Endodermal cell (in vitro differentiated cells): ENCODE measurements around the gene CCDC121. TPM values are rescaled to one million over a fixed set of nuclear protein-coding genes. Genes with fewer than 3 reads are reported as not detected.
"Not testable (repeated sequence)": the region's sequence is repeated elsewhere in the genome, so short reads cannot be mapped to it uniquely, and the experiment has no call there.

ENCODE experiments used
- DNase-seq: peaks from one replicate; pipeline ENCODE4 v3.0.0-alpha.2; 2017
- H3K27ac ChIP-seq: 2 replicates; pipeline ENCODE4 v1.5.1; 2013; ENCODE audit warnings: mild to moderate bottlenecking, low read depth, low read length, moderate library complexity
- H3K27me3 ChIP-seq: 2 replicates; pipeline ENCODE4 v1.6.1; 2013; ENCODE audit warnings: mild to moderate bottlenecking, low read length, moderate library complexity; ENCODE audit not compliant: insufficient read depth, control insufficient read depth, poor library complexity, severe bottlenecking
- H3K36me3 ChIP-seq: 2 replicates; pipeline ENCODE4 v1.7.0; 2013; ENCODE audit warnings: mild to moderate bottlenecking, low read length, moderate library complexity; ENCODE audit not compliant: control insufficient read depth, insufficient read depth
- H3K4me1 ChIP-seq: one replicate; pipeline ENCODE4 v1.7.0; 2013; ENCODE audit warnings: low read length; ENCODE audit not compliant: control insufficient read depth, insufficient read depth
- H3K4me3 ChIP-seq: 2 replicates; pipeline ENCODE4 v1.5.1; 2013; ENCODE audit warnings: mild to moderate bottlenecking, low read length, moderate library complexity
- H3K9ac ChIP-seq: 2 replicates; pipeline ENCODE4 v1.6.1; 2013; ENCODE audit warnings: mild to moderate bottlenecking, low read length, moderate library complexity; ENCODE audit not compliant: poor library complexity, severe bottlenecking; ENCODE audit errors: extremely low read depth
- H3K9me3 ChIP-seq: 2 replicates; pipeline ENCODE4 v1.6.1; 2013; ENCODE audit warnings: mild to moderate bottlenecking, low read length, moderate library complexity; ENCODE audit not compliant: control insufficient read depth
- H3K27ac Mint-ChIP-seq: 2 replicates; pipeline ENCODE4 v1.8.0; 2020; ENCODE audit warnings: mixed read lengths
- H3K27me3 Mint-ChIP-seq: 2 replicates; pipeline ENCODE4 v1.8.0; 2021; ENCODE audit warnings: mild to moderate bottlenecking, mixed read lengths; ENCODE audit not compliant: insufficient read depth
- H3K36me3 Mint-ChIP-seq: 2 replicates; pipeline ENCODE4 v1.8.0; 2020; ENCODE audit warnings: low read depth, mixed read lengths
- H3K4me1 Mint-ChIP-seq: 2 replicates; pipeline ENCODE4 v1.8.0; 2020; ENCODE audit warnings: mixed read lengths
- H3K4me3 Mint-ChIP-seq: 2 replicates; pipeline ENCODE4 v1.8.0; 2020; ENCODE audit warnings: mild to moderate bottlenecking, moderate library complexity, mixed read lengths
- H3K9me3 Mint-ChIP-seq: 2 replicates; pipeline ENCODE4 v1.8.0; 2020; ENCODE audit warnings: mild to moderate bottlenecking, mixed read lengths
- WGBS, 2 experiments: methylation state at CpG; one replicate each; pipeline versions ENCODE4 v1.1.5 to v1.1.7; 2013; ENCODE audit warnings: missing lambda C conversion rate in 2 of 2, mixed read lengths in 1 of 2; ENCODE audit not compliant: insufficient coverage in 1 of 2, insufficient read length in 1 of 2; 5-methylcytosine and 5-hydroxymethylcytosine counted together
- total RNA-seq, 2 donors: library from RNA; stranded (reverse); fragmentation: NEBNext Ultra II Directional in 1 of 2; extraction: Animal tissue kit (Norgen Biotek cat#: 25700) in 1 of 2; gene quantifications; 2 replicates in 1 of 2; 3 replicates in 1 of 2; pipeline ENCODE4 v1.2.1, GENCODE V29; 2021
- TF ChIP-seq, protein P1 (sequence below): fragments of 200-600 bp; sonication (generic); conservative IDR thresholded peaks from 2 replicates; pipeline ENCODE4 v1.5.0; 2021; ENCODE audit warnings: antibody characterized with exemption, mild to moderate bottlenecking

The CCDC121 gene
- total RNA-seq, 2 donors from 2014 or later = 4.6 to 5.3 TPM

DNA sequence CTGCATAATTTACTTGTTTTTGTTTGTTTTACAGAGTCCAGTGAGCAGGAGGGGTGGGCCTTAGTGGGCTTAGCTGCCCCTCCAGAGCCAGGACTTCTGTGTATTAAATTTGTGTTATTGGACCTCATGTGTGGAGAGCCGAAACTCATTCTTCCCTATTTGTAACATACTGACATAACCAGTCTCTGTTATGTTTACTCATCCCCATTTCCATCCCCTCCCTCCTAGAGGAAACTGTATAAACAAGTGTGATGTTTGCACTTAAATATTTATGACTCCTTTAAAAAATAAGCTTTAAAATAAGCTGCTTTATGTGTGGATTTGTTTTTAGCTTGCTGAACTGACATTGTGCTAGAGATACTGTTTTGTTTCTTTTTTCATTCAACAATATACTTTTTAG, 32.2 kb downstream of the CCDC121 start:
- no peaks in the 10 kb centered on the region for H3K27me3 Mint-ChIP-seq
- no peak overlapping the region for H3K27ac Mint-ChIP-seq
- Histone ChIP-seq H3K27ac (no peak overlapping the region), H3K36me3 (peaks cover 49% of the 10 kb centered on the region), H3K4me3 (peak overlapping the region; percentile 45), H3K9ac (no peak overlapping the region), H3K4me1 (no peaks in the 10 kb centered on the region), H3K9me3 (peaks cover 53% of the 10 kb centered on the region), H3K27me3 (no peaks in the 10 kb centered on the region)
- whole genome bisulfite sequencing, 2 experiments = 75% methylated on average over 1 of the region's 1 CpG; no CpG with 5 or more reads in 1 of the 2 experiments
- H3K4me3 Mint-ChIP-seq = no peak overlapping the region
- H3K36me3 Mint-ChIP-seq = peaks cover 78% of the 10 kb centered on the region
- TF ChIP-seq, protein P1, sequence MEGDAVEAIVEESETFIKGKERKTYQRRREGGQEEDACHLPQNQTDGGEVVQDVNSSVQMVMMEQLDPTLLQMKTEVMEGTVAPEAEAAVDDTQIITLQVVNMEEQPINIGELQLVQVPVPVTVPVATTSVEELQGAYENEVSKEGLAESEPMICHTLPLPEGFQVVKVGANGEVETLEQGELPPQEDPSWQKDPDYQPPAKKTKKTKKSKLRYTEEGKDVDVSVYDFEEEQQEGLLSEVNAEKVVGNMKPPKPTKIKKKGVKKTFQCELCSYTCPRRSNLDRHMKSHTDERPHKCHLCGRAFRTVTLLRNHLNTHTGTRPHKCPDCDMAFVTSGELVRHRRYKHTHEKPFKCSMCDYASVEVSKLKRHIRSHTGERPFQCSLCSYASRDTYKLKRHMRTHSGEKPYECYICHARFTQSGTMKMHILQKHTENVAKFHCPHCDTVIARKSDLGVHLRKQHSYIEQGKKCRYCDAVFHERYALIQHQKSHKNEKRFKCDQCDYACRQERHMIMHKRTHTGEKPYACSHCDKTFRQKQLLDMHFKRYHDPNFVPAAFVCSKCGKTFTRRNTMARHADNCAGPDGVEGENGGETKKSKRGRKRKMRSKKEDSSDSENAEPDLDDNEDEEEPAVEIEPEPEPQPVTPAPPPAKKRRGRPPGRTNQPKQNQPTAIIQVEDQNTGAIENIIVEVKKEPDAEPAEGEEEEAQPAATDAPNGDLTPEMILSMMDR = no peak
- H3K4me1 Mint-ChIP-seq = no peaks in the 10 kb centered on the region
- H3K9me3 Mint-ChIP-seq = peaks cover 53% of the 10 kb centered on the region
- no peak for DNase-seq

DNA sequence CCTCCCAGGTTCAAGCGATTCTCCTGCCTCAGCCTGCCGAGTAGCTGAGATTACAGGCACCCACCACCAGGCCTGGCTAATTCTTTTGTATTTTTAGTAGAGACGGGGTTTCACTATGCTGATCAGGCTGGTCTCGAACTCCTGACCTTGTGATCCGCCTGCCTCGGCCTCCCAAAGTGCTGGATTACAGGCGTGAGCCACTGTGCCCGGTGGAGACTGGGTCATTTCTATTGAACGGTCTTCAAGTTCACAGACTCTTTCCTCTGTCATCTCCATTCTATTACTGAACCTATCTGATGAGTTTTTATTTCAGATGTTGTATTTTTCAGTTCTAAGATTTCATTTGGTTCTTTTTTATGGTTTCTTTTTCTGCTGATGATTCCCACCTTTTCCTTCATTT, 33.4 kb downstream of the CCDC121 start:
- DNase-seq, H3K27ac ChIP-seq, H3K4me1 Mint-ChIP-seq, H3K27me3 ChIP-seq, H3K9ac ChIP-seq, H3K27me3 Mint-ChIP-seq, H3K4me3 Mint-ChIP-seq, H3K4me1 ChIP-seq, H3K27ac Mint-ChIP-seq: not testable (repeated sequence)
- Mint-ChIP-seq H3K36me3 (peaks cover 76% of the 10 kb centered on the region), H3K9me3 (peaks cover 63% of the 10 kb centered on the region)
- H3K4me3 ChIP-seq = peak overlapping the region; percentile 45
- peaks cover 62% of the 10 kb centered on the region for H3K9me3 ChIP-seq
- H3K36me3 ChIP-seq = peaks cover 38% of the 10 kb centered on the region
- whole genome bisulfite sequencing, 2 experiments = 89 to 96% methylated on average over 8 to 9 of the region's 9 CpGs

DNA sequence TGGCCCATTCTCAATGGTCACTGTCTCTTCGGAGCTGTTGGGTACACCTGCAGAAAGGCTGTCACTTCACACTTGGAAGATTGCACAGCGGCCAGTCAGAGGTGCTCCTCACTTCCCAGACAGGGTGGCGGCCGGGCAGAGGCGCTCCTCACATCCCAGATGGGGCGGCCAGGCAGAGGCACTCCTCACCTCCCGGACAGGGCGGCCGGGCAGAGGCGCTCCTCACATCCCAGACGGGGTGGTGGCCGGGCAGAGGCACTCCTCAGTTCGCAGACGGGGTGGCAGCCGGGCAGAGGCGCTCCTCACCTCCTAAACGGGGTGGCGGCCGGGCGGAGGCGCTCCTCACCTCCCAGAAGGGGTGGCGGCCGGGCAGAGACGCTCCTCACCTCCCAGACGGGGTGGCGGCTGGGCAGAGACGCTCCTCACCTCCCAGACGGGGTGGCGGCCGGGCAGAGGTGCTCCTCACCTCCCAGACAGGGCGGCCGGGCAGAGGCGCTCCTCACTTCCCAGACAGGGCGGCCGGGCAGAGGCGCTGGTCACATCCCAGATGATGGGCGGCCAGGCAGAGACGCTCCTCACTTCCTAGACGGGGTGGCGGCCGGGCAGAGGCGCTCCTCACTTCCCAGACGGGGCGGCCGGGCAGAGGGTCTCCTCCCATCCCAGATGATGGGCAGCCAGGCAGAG, 34.6 kb downstream of the CCDC121 start:
- H3K4me1 Mint-ChIP-seq, H3K27me3 Mint-ChIP-seq, H3K27ac Mint-ChIP-seq, H3K4me3 Mint-ChIP-seq, H3K27me3 ChIP-seq, DNase-seq, H3K9ac ChIP-seq, H3K4me3 ChIP-seq, H3K4me1 ChIP-seq, H3K27ac ChIP-seq: not testable (repeated sequence)
- Histone ChIP-seq H3K36me3 (peaks cover 26% of the 10 kb centered on the region), H3K9me3 (peaks cover 72% of the 10 kb centered on the region)
- H3K9me3 Mint-ChIP-seq = peaks cover 72% of the 10 kb centered on the region
- peaks cover 74% of the 10 kb centered on the region for H3K36me3 Mint-ChIP-seq
- WGBS, 2 experiments = 95 to 98% methylated on average over 24 to 45 of the region's 45 CpGs

DNA sequence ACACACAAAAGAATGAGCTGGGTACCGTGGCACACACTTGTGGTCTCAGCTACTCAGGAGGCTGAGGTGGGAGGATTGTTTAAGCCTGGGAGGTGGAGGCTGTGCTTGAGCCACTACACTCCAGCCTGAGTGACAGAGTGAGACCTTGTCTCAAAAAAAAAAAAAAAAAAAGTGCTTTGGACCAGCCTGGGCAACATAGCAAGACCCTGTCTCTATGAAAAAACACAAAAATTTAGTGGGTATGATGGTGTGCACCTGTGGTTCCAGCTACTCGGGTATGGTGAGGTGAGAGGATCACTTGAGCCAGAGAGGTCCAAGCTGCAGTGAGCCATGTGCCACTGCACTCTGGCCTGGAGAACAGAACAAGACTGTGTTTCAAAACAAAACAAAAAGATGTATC, 35.6 kb downstream of the CCDC121 start:
- H3K27me3 Mint-ChIP-seq = no peaks in the 10 kb centered on the region
- Histone ChIP-seq H3K9ac (no peak overlapping the region), H3K36me3 (peaks cover 18% of the 10 kb centered on the region), H3K27me3 (no peaks in the 10 kb centered on the region), H3K4me1 (no peaks in the 10 kb centered on the region), H3K27ac (no peak overlapping the region), H3K9me3 (peaks cover 80% of the 10 kb centered on the region), H3K4me3 (peak overlapping the region; percentile 56)
- H3K36me3 Mint-ChIP-seq = peaks cover 67% of the 10 kb centered on the region
- DNase-seq = no peak
- no peak overlapping the region for H3K27ac Mint-ChIP-seq
- H3K9me3 Mint-ChIP-seq = peaks cover 74% of the 10 kb centered on the region
- H3K4me3 Mint-ChIP-seq = no peak overlapping the region
- H3K4me1 Mint-ChIP-seq = no peaks in the 10 kb centered on the region
- TF ChIP-seq, protein P1 = no peak
- WGBS, 2 experiments = 86 to 95% methylated on average over 1 to 2 of the region's 2 CpGs
